Adipose tissue (tissue), 3 donors: ENCODE measurements around the gene TBC1D21. TPM values are rescaled to one million over a fixed set of nuclear protein-coding genes. Genes with fewer than 3 reads are reported as not detected.

ENCODE experiments used
- H3K27ac ChIP-seq: one replicate; pipeline ENCODE4 v1.5.1; 2013; ENCODE audit warnings: low read depth, low read length
- WGBS, 3 donors: extraction: QIAGEN DNeasy Blood & Tissue Kit; methylation state at CpG; one replicate each; pipeline ENCODE4 v1.1.7; 2013; 5-methylcytosine and 5-hydroxymethylcytosine counted together
- polyA plus RNA-seq, 3 donors: library from polyadenylated mRNA; stranded (reverse); fragments of 200-250 nt; gene quantifications; one replicate each; pipeline ENCODE4 v1.2.3, GENCODE V29; 2013
- donor health status: healthy with polysubstance abuse.
- donor health status: Bipolar disorder and iron deficiency.
- donor health status: healthy.

Gene TBC1D21
- polyA plus RNA-seq, 3 donors: not detected

DNA sequence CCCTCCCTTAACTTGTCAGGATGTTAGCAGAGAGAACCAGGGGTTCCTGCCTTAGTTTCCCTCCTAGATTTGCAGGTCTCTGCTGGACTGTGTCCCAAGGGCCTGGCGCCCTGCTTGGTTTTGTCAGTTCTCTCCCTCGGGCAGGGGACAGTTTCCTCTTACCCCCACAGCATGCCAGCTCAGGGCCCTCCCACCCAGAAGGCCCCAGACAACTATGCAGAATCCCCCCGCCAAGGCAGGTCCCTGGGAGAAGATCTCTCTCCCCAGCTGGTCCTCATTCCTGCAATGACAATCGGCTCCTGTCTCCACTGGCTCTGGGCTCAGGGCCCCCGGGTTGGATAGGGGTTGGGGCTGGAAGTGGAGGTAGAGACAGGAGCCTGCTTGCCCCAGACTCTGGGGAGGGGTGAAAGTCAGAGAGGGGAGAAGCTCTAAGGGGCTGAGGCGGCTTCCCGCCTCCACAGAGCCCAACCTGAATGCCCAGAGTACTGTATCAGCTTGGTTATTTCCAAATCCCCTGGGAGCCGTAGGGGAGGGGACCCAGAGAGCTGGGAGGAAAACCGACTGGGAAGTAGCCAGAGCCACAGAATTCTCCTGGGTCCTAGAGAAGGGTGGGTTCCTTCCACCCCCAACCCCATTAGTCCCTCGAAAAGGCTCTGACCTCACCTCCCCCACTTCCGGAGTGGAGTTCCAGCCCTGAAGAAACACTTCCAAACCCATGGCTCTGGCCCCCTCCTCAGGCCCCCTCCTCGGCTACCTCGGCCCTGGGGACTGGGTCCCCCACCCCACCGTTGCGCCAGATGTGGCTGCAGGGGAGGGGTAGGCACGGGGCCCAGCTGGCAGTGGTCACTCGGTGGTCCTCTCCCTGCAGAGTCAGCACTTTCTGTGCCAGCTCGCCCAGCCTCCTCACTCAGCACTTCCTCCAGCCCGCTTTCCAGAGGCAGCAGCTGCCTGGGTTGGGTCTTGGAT lies 49.1 kb downstream of the TBC1D21 start:
- WGBS, 3 donors: 21 to 50% (median 29%) methylated on average over 19 of the region's 19 CpGs
- H3K27ac ChIP-seq: no peak overlapping the region

DNA sequence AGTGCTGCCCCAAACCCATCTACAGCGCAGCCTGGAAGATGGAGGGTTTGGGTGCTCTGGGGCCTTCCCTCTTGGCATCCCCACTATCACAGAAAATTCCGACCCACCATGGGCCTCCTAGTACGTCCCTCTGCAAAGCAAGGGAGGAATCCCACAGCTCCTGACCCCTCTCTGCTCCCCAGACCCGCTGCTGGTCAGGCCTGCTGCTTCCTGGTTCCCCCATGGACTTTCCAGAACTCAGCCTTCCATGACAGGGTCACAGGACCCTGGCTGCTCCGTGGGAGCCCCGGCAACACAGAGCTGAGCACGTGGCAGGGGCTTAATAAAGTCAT lies 49.8 kb downstream of the TBC1D21 start:
- WGBS, 3 donors: 52 to 72% (median 57%) methylated on average over 7 of the region's 7 CpGs
- H3K27ac ChIP-seq: no peak overlapping the region

DNA sequence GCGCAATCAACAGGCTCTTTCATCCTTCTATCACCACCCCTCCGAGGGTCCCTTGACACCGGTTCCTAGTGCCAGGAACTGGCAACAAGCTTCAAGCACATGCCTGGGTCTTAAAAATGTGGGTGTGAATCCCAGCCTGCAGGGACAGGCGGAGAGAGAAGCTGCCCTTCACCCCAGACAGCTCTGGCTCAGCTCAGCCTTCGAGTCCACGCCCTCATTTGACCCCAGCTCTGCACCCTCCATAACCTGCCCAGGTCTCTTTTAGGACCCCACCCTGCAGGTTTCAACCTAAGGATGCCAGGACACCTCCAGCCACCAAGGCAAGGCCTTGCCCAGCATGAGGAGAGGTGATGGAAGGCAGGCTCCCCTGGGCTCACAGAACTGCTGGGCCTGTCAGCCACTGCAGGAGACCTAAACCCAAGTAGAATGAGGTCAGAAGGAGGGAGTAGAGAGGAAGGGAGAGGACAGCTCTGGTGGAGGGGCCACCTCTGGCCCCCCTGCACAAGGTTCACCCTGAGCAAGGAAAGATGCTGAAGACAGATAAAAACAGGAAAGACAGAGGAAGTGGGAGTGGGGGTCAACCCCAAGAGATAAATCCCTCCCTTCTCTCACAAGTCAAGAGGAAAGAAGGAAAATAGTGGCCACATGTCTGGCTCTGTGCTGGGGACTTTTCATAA lies 50.3 kb downstream of the TBC1D21 start:
- WGBS, 3 donors: 54 to 69% (median 61%) methylated on average over 6 of the region's 6 CpGs
- no peak overlapping the region for H3K27ac ChIP-seq

DNA sequence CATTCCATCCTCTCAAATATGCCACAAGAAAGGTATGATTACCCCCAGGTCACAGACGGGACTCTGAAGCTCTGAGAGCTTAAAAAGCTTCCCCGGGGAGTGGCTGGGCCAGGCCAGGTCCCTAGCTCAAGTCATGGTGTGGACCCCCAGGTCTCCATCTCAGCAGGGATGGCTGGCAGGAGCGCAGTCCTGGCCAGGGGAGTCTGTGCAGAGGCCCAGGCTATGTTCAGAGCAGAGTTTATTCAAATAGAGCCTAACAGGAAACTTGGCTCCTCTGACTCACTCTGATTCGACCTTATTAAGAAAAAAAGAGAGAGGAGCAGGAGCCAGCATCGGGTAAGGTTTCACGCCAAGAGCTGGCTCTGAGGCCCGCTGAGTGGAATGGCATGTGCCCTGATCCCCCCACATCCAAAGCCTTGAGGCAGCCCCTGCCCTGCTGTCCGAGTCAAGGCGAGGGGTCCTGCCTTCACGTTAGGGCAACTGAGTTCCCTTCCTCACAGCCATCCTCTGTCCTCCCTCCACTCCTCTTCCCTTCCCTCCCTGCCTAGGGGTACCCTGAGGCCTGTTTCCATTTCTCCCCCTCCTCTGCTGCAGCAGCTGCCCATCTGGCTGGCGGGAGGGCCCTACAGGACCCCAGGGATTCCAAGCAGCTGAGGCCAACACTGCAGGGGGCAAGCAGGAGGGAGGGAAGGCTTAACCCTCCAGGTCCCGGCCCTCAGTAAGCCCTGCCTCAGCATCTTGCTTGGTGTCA lies 51.0 kb downstream of the TBC1D21 start:
- no peak overlapping the region for H3K27ac ChIP-seq
- 28 to 62% (median 31%) methylated on average over 12 of the region's 12 CpGs for WGBS, 3 donors

DNA sequence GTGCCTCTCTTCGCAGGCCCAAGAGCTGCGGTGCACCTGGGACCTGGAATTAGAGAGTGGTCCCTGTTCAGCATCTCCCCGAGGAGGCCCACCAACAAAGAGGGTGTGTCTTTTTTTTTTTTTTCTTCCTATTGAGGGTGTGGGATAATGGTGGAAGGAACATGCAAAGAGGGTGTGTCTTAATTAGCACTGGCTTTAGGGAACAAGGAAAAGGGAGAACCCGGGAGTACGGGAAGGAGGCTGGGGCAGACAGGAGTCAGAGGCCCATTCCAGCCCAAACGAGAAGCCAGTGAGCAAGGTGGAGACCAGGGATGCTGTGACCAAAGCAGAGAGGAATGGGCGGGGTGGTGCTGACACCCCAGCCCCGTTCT lies 52.5 kb downstream of the TBC1D21 start:
- H3K27ac ChIP-seq: no peak overlapping the region
- 57 to 68% (median 67%) methylated on average over 8 of the region's 8 CpGs for WGBS, 3 donors

DNA sequence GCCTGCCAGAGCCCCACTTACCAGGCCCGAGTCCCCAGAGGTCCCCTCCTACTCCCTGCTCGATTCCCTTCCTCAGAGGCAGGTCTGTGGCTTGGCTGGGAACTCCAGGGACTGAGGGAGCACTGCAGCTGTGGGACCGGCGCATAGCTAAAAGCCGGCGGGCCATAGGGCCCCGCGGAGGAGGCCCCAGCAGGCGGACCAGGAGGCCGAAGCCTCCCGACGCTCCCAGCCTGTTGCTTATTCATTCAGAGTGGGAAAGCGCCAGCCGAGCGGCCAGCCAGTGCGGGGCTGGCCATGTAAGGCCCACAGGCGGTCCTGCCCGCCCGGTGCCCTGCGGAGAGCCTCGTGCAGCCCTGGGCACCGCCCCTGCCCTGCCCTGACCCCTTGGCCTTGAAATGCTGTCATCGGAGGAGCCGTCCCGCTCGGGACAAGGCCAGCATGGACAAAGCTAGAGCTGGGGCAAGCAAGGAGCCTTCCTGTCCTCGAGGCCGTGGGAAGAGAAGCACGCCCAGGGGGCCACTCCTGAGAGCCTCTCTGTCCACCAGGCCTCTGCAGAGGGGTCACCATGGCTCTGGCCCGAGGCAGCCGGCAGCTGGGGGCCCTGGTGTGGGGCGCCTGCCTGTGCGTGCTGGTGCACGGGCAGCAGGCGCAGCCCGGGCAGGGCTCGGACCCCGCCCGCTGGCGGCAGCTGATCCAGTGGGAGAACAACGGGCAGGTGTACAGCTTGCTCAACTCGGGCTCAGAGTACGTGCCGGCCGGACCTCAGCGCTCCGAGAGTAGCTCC lies 53.0 kb downstream of the TBC1D21 start, which contains the start of gene LOXL1:
Gene LOXL1 (plus strand): TSS at position 244 of the 784 bp plus-strand sequence. CDS start 322 bp downstream, at position 566.
- 4 to 11% (median 11%) methylated on average over 44 to 47 of the region's 47 CpGs for WGBS, 3 donors
- no peak within 1 kb of the TSS for H3K27ac ChIP-seq

DNA sequence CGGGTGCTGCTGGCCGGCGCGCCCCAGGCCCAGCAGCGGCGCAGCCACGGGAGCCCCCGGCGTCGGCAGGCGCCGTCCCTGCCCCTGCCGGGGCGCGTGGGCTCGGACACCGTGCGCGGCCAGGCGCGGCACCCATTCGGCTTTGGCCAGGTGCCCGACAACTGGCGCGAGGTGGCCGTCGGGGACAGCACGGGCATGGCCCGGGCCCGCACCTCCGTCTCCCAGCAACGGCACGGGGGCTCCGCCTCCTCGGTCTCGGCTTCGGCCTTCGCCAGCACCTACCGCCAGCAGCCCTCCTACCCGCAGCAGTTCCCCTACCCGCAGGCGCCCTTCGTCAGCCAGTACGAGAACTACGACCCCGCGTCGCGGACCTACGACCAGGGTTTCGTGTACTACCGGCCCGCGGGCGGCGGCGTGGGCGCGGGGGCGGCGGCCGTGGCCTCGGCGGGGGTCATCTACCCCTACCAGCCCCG lies 53.7 kb downstream of the TBC1D21 start:
- no peak overlapping the region for H3K27ac ChIP-seq
- 1 to 2% (median 1%) methylated on average over 45 to 65 of the region's 65 CpGs for WGBS, 3 donors

DNA sequence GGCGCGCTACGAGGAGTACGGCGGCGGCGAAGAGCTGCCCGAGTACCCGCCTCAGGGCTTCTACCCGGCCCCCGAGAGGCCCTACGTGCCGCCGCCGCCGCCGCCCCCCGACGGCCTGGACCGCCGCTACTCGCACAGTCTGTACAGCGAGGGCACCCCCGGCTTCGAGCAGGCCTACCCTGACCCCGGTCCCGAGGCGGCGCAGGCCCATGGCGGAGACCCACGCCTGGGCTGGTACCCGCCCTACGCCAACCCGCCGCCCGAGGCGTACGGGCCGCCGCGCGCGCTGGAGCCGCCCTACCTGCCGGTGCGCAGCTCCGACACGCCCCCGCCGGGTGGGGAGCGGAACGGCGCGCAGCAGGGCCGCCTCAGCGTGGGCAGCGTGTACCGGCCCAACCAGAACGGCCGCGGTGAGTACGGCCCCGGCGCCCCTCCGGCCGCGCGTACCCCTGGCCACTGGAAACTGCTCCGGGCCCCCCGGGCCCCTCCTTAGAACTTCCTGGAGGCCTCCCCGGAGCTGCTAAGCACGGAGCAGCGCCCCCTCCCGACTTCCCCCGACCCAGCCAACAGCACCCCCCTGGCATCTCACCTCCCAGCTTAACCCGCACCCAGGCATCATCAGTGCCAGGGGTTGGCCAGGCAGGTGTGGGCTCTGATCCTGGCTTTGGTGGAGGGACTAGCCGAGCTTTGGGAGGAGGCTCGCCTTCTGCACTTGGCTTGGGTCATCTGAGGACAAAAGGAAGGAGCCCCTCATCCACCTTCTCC lies 54.3 kb downstream of the TBC1D21 start:
- H3K27ac ChIP-seq: no peak overlapping the region
- WGBS, 3 donors: 1% methylated on average over 54 to 78 of the region's 78 CpGs

DNA sequence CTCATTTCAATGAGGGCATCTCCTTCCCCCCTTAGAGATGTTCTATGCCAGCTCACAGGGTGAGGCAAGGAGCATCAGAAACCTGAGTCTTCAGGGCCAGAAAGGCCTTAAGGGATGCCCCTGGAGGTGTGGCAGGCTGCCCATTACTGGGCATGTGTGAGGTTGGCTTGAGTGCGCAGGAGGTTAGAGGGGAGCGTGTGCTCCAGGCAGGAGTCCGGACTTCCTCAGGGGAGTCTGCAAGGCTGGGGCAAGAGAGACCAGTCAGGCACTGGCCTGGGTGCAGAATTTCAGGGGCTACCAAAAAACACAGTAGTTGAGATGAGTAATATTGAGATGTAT lies 54.8 kb downstream of the TBC1D21 start:
- H3K27ac ChIP-seq: no peak overlapping the region
- WGBS, 3 donors: 67 to 69% (median 67%) methylated on average over 3 of the region's 3 CpGs

DNA sequence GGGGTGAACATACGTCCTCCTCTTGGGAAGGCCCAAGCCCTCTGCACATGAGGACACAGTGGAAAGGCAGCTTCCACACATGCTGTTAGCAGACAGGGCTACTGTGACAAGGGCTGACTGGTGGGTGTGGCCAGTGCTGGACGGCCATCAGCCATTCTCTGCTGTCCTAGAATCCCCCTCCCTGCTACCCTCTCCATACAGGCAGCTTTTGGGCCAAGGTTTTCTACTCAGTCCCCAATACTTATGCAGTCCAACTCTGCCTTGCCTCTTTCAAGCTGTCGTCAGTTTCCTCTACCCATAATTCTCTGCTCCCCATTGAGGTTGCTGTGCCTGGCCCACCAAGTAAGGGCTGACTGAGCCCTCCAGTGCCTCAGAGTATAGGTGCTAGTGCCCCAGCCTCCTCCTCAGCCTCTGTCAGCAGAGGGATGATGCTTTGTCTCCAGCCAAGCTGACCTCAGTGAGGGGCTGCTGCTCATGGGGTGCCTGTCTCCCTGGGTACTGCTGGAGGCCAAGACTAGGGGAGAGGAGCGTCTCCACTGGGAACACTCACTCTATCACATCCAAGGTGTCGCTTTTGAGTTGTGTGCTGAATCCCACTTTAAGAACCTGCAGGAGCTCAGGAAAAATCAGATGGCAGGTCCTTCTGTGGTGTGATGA lies 55.7 kb downstream of the TBC1D21 start:
- no peak overlapping the region for H3K27ac ChIP-seq
- 58 to 66% (median 64%) methylated on average over 5 of the region's 5 CpGs for WGBS, 3 donors

DNA sequence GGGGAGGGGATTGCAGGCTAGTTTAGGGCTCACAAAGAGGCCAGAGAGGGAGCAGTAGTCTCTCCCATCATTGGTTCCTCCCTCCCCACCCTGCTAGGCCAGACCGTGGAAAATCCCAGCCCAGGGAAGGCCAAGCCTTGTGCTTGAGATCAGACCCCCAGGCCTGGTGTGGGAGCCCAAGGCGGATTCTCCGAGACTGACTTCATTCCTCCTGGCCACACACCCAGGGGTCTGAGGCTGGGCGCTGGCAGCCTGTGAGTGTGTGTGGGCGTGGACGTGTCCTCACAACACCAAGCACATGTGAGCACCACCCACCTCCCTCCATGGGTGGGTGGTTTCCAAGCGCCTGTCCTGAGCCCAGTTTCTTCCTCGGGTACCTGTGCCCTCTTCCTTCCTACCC lies 57.0 kb downstream of the TBC1D21 start:
- H3K27ac ChIP-seq: no peak overlapping the region
- 62 to 78% (median 74%) methylated on average over 8 of the region's 8 CpGs for WGBS, 3 donors

DNA sequence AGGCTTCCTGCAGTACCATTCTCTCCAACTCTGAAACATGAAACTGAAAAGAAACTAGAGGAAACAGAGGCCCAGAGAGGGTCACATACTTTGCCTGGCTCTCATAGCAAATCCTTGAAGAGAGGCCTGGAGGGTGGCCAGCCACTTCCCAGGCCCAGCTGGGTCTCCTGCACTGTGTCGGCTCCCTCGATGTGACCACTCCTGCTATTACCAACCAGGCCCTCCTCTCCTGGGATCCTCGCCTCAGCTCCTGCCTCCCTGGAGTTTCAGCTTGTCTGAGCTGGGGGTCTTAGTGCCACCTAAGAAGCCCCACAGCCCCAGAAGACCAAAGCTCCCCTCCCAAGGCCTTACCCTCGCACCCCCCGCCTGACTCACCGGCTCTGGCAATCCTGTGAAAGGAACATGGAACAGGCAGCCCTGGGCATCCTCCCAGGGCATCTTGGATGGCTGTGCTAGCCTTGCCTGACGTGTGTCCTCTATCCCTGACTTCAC lies 57.5 kb downstream of the TBC1D21 start:
- 69 to 86% (median 74%) methylated on average over 7 of the region's 7 CpGs for WGBS, 3 donors
- H3K27ac ChIP-seq: no peak overlapping the region

DNA sequence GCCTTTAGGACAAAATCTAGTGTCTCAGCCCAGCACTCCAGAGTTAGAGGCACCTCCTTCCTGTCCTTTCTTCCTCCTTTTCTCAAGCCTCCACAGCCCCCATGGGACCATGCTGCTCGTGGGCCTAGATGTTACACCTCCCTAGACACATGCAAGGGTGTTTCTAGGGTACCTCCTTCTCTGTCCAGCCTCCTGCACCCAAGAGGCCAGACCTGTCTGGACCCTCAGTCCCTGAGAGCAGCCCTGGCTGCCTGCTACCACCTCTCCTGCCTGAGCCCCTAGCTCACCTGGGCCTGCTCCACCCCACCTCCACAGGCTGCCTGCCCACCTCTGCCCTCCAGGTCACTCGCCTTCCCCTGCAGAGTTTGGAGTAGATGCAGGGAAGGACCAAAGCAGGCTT lies 58.1 kb downstream of the TBC1D21 start:
- 58 to 62% (median 59%) methylated on average over 2 of the region's 2 CpGs for WGBS, 3 donors
- no peak overlapping the region for H3K27ac ChIP-seq

DNA sequence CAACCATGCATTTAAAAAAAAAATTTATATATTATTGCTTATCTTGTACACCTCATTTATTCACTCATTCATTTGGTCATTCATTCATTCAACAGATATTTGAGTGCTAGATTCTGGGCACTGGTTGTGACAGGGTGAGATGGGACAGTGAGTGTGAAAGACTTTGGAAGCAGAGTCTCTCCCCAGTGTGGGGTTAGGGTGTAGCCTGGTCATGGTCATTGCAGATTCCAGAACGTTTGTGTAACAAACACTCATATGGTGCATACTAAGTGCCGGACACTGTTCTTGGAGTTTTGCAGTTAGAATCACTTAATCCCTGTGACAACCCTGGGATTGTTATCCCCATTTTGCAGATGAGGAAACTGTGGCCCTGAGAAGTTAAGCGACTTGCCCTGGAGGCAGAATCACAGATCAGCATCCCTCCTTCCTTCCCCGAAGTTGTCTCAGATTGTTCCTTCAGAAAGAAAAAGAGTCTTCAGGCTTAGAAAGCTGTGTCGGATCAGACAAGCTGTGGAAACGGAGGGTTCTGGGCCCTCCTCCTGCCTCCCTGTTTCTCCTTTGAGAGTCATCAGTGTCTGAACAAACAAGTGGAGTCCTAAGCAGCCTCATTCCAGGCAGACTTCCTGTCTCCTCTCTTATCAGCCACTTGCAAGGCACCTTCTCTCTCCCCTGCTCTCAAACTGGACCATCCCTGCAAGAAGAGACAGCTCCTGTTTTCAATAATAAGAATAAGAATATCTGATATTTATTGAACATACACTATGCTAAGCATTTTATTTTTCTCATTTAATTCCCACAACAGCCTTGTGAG lies 59.2 kb downstream of the TBC1D21 start:
- 49 to 84% (median 62%) methylated on average over 6 of the region's 6 CpGs for WGBS, 3 donors
- H3K27ac ChIP-seq: no peak overlapping the region

DNA sequence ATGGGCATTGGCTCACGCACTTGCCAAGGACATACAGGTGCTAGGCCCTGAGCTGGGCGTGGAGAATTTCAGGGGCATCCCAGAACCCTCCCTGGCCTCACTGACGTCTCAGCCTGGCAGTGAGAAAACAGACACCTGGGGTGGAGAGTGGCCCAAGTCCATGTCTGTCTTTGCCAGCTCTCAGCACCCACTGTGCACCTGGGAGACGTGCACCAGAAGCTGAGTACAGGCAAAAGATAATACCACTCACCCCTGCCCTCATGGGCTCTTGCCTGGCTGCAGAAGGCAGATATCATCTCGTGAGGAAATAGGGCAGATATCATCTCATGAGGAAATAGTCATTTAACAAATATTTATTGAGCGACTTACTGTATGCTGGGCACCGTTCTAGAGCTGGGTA lies 60.9 kb downstream of the TBC1D21 start:
- no peak overlapping the region for H3K27ac ChIP-seq
- 49 to 70% (median 69%) methylated on average over 7 of the region's 7 CpGs for WGBS, 3 donors

DNA sequence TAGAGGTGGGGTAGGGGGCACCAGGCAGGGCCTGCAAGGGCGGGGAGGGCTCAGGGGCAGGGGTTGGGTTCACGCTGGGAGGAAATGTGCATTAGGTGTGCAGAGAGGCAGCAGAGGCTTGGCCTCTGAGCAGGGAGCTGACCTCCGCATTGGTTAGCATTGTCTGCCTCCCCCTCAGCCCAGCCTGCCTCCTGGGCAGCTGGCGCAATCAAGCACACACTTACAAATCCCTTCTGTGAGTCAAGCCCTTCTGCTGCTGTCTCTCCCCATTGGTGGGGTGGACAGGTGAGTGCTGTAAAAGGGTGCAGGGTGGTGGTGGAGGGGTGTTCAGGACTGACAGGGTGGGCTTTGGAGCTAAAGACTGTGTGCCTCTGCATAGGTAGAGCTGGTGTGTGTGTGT lies 62.2 kb downstream of the TBC1D21 start:
- WGBS, 3 donors: 86 to 100% (median 94%) methylated on average over 3 to 4 of the region's 4 CpGs
- H3K27ac ChIP-seq: no peak overlapping the region
